Measurements from ENCODE around the gene CALM3. TPM values are rescaled to one million over a fixed set of nuclear protein-coding genes. Genes with fewer than 3 reads are reported as not detected.

The CALM3 gene
- total RNA-seq, 1 experiment from 2014 or later = 343 TPM

DNA sequence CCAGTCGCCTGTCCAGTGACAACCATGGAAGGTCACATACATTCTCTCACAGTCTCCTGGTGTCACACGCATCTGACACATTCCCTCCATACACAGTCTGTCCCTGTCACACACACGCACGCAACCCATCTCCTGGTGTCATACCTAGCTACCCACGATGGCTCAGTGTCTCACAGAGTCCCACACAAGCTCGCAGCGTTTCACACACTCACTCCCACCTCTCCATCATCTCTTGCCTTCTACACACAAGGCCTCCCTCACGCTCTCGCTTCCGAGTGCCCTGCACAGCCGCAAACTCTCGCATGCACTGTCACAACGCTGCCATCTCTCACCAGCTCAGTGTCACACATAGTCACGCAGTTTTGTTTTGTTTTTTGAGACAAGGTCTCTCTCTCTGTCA is 36.1 kb downstream of the CALM3 start:
- H4K91ac ChIP-seq (ENCODE audit: insufficient read length, low read depth, low read length) = no peak overlapping the region
- no peak overlapping the region for H3K27ac Mint-ChIP-seq
- no peaks in the 10 kb centered on the region for H3K9me3 ChIP-seq (ENCODE audit: control insufficient read depth, low read depth, low read length)
- peaks cover 12 to 15% of the 10 kb centered on the region in 2 experiments for H3K4me1 Mint-ChIP-seq
- H2BK12ac ChIP-seq (ENCODE audit: insufficient read length, low read depth, low read length) = no peak overlapping the region
- no peak overlapping the region for H3K23ac ChIP-seq (ENCODE audit: insufficient read length, low read depth, low read length)
- H2BK20ac ChIP-seq (ENCODE audit: low read depth, low read length, poor library complexity, severe bottlenecking) = no peak overlapping the region
- no peak overlapping the region for H3K4ac ChIP-seq (ENCODE audit: low read depth, low read length)
- H3K27ac ChIP-seq (ENCODE audit: insufficient read length, low read depth, low read length) = no peak overlapping the region
- no peak overlapping the region for H3K4me2 ChIP-seq (ENCODE audit: insufficient read depth, insufficient read length, low read length)
- H3K79me1 ChIP-seq (ENCODE audit: insufficient read depth, low read depth, low read length, poor library complexity, severe bottlenecking) = no peaks in the 10 kb centered on the region
- no peak overlapping the region for H3K4me3 Mint-ChIP-seq
- no peak for DNase-seq
- H2BK120ac ChIP-seq (ENCODE audit: low read depth, low read length, poor library complexity, severe bottlenecking) = no peak overlapping the region
- peaks cover 26% of the 10 kb centered on the region for H3K27me3 ChIP-seq (ENCODE audit: insufficient read depth, low read length)
- no peak overlapping the region for H3K9ac ChIP-seq (ENCODE audit: extremely low read depth, insufficient read length, low read length)
- H3K23me2 ChIP-seq (ENCODE audit: insufficient read length, low read depth, low read length, poor library complexity, severe bottlenecking) = peaks cover 19% of the 10 kb centered on the region
- peaks cover 56% of the 10 kb centered on the region for H3K27me3 Mint-ChIP-seq (ENCODE audit: low read depth)
- no peaks in the 10 kb centered on the region for H3K9me3 Mint-ChIP-seq
- no peak overlapping the region for H2AFZ ChIP-seq (ENCODE audit: low read length)
- H4K5ac ChIP-seq (ENCODE audit: insufficient read length, low read depth, low read length) = no peak overlapping the region
- H4K8ac ChIP-seq (replicated peaks; ENCODE audit: insufficient read length, low read depth, low read length) = no peak overlapping the region
- no peak overlapping the region for H3K14ac ChIP-seq (ENCODE audit: insufficient read depth, low read length)
- H4K20me1 ChIP-seq (ENCODE audit: control insufficient read depth, insufficient read depth, insufficient read length) = no peaks in the 10 kb centered on the region
- no peak overlapping the region for H2BK5ac ChIP-seq (ENCODE audit: insufficient read length, low read length)
- TF ChIP-seq, protein P1, sequence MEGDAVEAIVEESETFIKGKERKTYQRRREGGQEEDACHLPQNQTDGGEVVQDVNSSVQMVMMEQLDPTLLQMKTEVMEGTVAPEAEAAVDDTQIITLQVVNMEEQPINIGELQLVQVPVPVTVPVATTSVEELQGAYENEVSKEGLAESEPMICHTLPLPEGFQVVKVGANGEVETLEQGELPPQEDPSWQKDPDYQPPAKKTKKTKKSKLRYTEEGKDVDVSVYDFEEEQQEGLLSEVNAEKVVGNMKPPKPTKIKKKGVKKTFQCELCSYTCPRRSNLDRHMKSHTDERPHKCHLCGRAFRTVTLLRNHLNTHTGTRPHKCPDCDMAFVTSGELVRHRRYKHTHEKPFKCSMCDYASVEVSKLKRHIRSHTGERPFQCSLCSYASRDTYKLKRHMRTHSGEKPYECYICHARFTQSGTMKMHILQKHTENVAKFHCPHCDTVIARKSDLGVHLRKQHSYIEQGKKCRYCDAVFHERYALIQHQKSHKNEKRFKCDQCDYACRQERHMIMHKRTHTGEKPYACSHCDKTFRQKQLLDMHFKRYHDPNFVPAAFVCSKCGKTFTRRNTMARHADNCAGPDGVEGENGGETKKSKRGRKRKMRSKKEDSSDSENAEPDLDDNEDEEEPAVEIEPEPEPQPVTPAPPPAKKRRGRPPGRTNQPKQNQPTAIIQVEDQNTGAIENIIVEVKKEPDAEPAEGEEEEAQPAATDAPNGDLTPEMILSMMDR (conservative IDR thresholded peaks at IDR 0.05) = no peak
- no peaks in the 10 kb centered on the region for H3K79me2 ChIP-seq (ENCODE audit: insufficient read depth, low read length)
- H3K36me3 Mint-ChIP-seq (ENCODE audit: insufficient read depth in 1 of 3, low read depth in 3 of 3) = no peaks in the 10 kb centered on the region
- H2AK5ac ChIP-seq (ENCODE audit: insufficient read length, low read length) = no peak overlapping the region
- no peaks in the 10 kb centered on the region for H3K4me1 ChIP-seq (ENCODE audit: insufficient read depth, low read length)
- H3T11ph ChIP-seq (ENCODE audit: low read length) = no peak overlapping the region
- no peak overlapping the region for H3K18ac ChIP-seq (ENCODE audit: insufficient read length, low read depth, low read length)
- WGBS (ENCODE audit: extremely low coverage, insufficient read length, low lambda C conversion rate) = no CpG with 5 or more reads among the region's 14 CpGs
- no peak overlapping the region for H2BK15ac ChIP-seq (ENCODE audit: low read depth, low read length)
- no peak overlapping the region for H3K56ac ChIP-seq (ENCODE audit: insufficient read length, low read depth, low read length)

Measured in H9 (cell line).